ENCODE data around the gene HAL.

Gene HAL, protein sequence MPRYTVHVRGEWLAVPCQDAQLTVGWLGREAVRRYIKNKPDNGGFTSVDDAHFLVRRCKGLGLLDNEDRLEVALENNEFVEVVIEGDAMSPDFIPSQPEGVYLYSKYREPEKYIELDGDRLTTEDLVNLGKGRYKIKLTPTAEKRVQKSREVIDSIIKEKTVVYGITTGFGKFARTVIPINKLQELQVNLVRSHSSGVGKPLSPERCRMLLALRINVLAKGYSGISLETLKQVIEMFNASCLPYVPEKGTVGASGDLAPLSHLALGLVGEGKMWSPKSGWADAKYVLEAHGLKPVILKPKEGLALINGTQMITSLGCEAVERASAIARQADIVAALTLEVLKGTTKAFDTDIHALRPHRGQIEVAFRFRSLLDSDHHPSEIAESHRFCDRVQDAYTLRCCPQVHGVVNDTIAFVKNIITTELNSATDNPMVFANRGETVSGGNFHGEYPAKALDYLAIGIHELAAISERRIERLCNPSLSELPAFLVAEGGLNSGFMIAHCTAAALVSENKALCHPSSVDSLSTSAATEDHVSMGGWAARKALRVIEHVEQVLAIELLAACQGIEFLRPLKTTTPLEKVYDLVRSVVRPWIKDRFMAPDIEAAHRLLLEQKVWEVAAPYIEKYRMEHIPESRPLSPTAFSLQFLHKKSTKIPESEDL

DNA sequence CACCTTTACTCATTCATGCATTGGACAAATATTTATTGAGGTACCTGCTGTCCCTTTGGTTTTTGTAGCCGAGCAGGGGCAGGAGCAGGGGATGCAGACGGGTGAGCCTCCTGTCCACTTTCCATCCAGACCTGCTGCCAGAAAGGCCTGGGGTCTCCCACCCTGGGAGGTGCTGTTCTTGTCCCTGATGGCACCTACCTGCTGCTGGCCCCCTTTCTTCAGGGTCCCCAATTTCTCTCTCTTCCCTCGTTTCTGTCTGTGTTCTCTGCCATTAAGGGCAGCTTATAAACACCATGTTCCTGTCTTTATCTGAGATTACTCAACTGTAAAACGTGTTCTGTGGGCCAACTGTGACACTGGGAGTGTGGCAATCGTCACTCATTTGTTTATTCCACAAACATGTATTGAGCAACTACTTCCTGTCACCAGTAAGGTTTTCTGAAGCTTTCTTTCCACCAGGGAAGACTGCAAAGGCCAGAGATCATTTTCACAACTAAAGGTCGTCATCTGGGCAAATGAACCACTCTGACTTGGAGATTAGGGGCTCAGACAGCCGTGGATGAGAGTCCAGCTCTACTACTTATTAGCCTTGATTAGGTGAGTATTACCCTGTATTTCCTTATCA is at the start of gene HAL:
Gene HAL, minus strand, starts transcription at position 311 of the 625 bp plus-strand sequence. CDS start 434 bp downstream, outside the sequence.
- no peak for DNase-seq
- no peak for TF ChIP-seq POLR2A (IDR thresholded peaks at IDR 0.05; ENCODE audit: low read length)
- TF ChIP-seq GATA1 (IDR thresholded peaks at IDR 0.05; ENCODE audit: low read depth, low read length), result no peak

DNA sequence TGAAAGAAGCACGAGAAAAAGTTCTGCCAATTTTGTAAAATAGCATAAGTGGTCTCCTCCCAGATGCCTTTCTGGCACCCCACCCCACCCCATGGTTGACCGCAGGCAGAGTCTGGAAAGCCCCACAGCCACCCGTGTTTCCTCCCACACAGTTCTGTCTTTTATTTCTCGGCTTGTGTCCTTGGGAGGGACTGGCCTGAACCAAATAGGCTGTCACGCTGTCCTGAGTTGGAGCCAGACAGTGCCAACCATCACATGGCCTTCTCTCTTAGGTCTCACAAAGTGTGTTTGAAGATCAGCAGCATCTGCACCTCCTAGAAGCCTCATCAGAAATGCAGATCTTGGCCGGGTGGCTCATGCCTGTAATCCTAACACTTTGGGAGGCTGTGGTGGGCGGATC is 49.4 kb upstream of the HAL start:
- no peak for TF ChIP-seq GATA1 (IDR thresholded peaks at IDR 0.05; ENCODE audit: low read depth, low read length)
- TF ChIP-seq POLR2A (IDR thresholded peaks at IDR 0.05; ENCODE audit: low read length), result no peak
- DNase-seq, result no peak

DNA sequence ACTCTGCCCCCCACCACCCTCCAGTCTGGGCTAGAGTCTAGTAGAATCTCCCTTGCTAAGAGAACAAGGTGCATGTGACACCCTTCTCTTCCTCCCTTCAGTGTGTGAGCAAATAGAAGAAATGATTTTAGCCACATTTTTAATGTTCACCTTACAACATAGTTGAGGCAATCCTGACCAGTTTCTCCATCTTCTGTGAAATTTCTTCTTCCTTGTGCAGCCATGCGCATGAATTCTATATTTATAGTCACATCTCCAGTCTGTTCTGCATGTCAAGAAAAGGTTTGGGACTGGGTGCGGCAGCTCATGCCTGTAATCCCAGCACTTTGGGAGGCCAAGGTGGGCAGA is 48.8 kb upstream of the HAL start:
- no peak for DNase-seq
- TF ChIP-seq POLR2A (IDR thresholded peaks at IDR 0.05; ENCODE audit: low read length), result no peak
- no peak for TF ChIP-seq GATA1 (IDR thresholded peaks at IDR 0.05; ENCODE audit: low read depth, low read length)

DNA sequence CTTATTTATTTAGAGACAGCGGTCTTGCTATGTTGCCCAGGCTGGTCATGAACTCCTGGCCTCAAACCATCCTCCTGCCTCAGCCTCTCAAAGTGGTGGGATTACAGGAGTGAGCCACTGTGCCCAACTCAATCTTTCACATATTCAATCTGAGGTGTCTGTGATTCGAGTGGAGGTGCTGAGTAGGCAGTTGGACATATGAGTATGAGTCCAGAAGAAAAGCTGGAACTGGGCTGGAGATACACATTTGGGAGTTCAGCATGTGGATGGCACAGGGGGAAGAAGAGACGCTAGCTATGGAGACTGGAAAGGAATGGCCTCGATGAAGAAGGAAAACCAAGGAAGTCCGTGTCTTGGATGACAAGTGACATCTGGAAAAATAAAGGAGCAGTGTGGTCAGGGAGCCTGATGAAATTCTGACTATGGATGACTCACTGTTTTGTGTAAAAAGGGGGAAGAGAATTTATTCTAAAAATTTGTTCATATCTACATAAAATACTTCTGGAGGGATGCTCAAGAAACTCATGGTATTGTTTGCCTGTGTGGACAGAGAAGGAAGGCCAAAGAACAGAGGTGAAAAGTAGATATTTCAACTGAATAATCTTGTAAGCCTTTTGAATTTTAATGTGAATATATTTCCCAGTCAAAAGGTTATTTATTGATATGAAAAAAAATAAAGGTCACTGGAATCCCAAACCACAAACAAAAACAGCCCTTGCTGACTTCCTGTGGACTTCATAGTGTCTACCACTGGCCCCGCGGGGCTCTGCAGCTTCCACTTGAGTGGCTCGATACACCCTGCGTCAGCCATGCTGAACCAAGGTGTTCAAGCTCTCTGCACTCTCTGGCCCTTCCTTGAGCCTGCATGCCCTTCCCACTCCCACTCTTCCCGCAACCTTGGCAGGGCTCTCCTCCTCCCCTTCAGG is 48.1 kb upstream of the HAL start:
- TF ChIP-seq GATA1 (IDR thresholded peaks at IDR 0.05; ENCODE audit: low read depth, low read length) (no peak), POLR2A (IDR thresholded peaks at IDR 0.05; ENCODE audit: low read length) (no peak)
- DNase-seq, result no peak

DNA sequence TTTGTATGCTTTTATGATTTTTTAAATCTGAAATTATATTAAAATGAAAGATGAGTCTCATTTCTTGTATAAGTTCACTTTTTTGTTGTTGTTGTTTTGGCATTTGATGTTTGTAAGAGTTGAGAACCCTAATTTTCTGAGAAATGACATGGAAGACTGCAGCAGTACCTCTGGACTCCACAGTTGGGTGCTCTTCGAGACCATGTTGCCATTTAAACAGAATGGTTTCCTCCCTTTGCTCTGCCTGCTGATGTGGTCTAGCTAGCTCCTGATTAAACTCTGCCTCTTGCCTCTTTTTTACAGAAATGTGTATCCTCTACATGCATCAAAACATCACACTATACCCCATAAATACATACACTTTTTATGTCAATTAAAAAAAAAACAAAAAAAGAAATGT is 45.0 kb upstream of the HAL start:
- DNase-seq, result no peak
- TF ChIP-seq POLR2A (IDR thresholded peaks at IDR 0.05; ENCODE audit: low read length) (no peak), GATA1 (IDR thresholded peaks at IDR 0.05; ENCODE audit: low read depth, low read length) (no peak)

DNA sequence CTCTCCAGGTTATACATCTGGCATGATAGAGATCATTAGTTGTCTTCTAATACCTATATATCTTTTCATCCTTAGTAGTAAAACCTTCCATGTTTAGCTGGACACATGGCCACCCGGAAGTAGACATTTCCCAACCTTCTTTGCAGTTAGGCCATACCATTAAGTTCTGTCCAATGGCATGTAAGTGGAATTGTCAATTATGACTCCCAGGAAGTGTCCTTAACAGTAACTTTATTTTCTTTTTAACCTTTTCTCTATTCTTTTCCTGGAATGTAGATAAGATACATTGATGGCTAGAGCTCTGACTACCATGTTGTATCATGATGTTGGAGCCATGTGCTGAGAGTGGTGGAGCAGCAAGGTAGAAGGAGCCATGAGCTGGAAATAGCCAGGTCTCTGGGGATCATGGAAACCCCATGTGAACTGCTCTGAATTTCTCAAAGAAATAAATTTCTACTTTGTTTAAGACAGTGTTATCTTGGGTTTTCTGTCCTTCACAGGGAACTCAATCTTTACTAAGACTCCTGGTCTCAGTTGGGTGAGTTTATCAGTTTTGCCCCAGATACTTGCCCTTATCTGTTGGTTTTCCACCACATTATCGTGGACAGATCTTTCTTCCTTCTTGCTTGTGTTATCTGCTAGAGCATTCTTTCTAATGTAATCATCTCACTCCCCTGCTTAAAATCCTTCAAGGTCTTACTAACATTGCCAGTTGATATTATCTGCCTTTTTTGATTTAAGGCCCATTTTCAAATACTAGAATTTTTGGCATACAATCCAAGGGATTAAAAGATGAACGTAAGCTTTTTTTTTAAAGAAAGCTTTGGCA is 44.4 kb upstream of the HAL start:
- no peak for TF ChIP-seq POLR2A (IDR thresholded peaks at IDR 0.05; ENCODE audit: low read length)
- no peak for TF ChIP-seq GATA1 (IDR thresholded peaks at IDR 0.05; ENCODE audit: low read depth, low read length)

DNA sequence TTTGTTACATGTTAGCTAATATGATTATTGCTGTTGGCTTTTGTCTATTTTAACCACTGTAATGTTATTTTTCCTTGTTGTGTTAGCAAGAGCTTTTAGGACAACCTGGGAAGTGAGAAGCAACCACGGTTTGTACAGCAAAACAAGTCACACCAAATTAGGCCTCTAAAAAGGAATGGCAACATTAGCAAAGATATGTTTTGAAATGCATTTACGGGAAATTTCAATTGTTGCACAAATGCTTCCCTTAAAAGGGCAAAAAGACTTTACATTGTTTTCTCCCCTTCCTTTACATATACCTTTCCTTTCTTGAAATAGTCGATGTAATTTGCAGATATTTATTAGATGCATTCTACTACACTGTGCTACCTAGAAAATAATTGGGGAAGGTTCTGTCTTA is 43.4 kb upstream of the HAL start:
- no peak for DNase-seq
- TF ChIP-seq GATA1 (IDR thresholded peaks at IDR 0.05; ENCODE audit: low read depth, low read length) (no peak), POLR2A (IDR thresholded peaks at IDR 0.05; ENCODE audit: low read length) (no peak)

More for the DNA sequence above, 44.4 kb upstream of the HAL start:
- peak in 1 of 2 experiments; percentile 56 for DNase-seq

DNA sequence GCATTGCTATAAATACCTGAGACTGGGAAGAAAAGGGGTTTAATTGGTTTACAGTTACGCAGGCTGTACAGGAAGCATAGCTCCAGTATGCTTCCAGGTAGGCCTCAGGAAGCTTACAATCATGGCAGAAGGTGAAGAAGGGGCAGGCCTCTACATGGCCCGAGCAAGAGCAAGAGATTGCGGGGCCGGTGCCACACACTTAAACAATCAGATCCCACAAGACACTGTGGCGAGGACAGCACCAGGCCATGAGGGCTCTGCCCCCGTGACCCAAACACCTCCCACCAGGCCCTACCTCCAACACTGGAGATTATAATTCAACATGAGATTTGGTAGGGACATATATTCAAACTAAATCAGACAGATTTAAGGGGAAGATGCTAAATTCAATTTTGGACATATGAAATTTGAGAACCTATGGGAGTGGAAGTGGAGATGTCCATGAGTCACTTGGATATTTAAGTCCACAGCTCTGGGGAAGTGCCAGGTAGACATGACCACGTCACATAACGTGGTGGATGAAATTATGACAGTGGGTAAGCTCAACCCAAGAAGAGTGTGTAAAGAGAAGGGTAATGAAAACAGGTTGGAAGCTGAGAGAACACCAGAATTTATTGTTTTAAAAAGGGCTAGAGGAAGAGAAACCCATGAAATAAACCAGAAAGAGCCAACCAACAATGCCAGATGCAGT is 40.8 kb upstream of the HAL start:
- DNase-seq, result peak in 1 of 2 experiments; percentile 5
- TF ChIP-seq GATA1 (IDR thresholded peaks at IDR 0.05; ENCODE audit: low read depth, low read length) (no peak), POLR2A (IDR thresholded peaks at IDR 0.05; ENCODE audit: low read length) (no peak)

DNA sequence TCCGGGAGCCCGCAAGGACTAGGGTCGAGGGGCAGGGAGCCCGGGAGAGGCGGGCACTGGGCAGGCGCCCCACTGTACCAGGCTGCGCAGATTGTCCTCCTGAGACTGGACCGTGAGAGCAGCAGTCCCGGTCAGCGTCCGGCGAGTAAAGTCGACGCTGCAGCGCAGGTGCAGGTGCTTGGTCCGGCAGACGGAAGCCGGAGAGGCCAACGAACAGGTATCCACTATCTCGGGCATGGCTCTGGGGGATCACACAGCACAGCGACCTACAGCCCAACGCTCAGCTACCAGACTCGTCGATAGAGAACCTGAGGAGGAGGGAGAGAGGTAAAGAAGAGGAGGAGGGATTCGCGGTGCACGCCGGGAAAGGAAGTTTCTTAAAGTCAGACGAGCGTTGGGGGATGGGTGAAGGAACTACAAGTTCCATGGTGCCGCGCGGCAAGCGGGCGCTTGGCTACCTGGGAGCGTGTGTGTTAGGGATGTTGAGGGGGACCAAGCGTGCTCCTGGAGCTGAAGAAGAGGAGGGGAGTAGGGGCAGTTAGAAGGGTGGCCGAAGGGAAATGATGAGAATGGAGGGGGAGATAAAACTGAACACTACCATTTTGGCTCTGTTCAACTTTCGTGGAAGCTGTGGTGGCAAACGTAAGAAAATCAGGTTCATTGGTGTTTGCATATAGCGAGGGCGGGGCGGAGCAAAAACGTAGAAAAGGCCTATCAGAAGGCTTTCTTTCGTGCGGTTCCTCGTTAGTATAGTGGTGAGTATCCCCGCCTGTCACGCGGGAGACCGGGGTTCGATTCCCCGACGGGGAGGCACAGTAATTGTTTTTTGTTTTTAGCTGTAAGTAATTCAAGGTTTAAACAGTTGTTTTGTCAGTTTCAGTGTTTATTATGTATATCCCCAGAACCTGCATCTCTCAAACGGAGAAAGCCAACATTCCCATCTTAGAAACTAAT is 39.4 kb upstream of the HAL start, which contains the start of gene LTA4H:
Gene LTA4H, minus strand, starts transcription at position 305 of the 954 bp plus-strand sequence. Its CDS starts 68 bp downstream, at position 237.
- TF ChIP-seq GATA1 (IDR thresholded peaks at IDR 0.05; ENCODE audit: low read depth, low read length) (no peak), POLR2A (IDR thresholded peaks at IDR 0.05; ENCODE audit: low read length) (peak; percentile 75)

DNA sequence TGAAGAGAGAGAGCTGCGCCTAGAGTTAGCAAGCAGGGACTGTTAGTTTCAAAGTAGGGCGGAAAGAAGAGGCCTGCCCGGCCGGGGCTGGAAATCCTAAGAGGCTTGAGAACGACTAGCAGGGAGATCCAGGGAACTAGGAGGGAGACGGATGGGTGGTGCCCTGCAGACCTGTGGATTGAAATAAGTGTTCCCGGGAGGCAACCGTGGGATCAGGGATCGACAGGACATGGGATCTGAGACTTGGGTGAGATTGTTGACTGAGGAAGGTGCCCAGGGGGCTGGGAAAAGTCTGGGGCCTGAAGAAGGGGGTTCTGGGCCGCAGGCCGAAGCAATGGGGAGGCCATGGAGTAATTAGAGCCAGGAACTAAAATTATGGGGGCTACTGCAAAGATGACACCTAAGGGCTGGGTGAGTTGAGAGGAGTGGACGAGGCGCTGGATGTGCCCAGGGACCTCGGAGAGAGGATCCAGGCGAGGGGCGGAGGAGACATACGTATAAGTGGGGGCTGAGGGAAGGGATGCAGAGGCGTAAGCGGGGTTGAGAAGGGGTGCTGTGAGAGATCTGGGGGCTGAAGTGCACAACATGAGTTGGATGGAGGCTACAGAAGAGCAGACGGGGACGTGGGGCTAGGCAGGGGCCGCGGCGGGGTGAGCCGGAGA is 38.6 kb upstream of the HAL start:
- TF ChIP-seq GATA1 (IDR thresholded peaks at IDR 0.05; ENCODE audit: low read depth, low read length), result no peak
- TF ChIP-seq POLR2A (IDR thresholded peaks at IDR 0.05; ENCODE audit: low read length), result no peak
- DNase-seq, result peak; percentile 25 to 31

More for the DNA sequence above, 39.4 kb upstream of the HAL start, which contains the start of gene LTA4H:
- peak; percentile 97 to 98 for DNase-seq

All from erythroblast (primary cell).